IMR-90 (cell line): Measurements from ENCODE around the gene WFDC12. TPM values are rescaled to one million over a fixed set of nuclear protein-coding genes. Genes with fewer than 3 reads are reported as not detected.

ENCODE experiments used
- ATAC-seq: fragments of 200-7000 bp; cut with Tn5 transposase; 2 replicates; pipeline ENCODE4 v1.9.1; 2020; ENCODE audit warnings: low read depth, mild to moderate bottlenecking, moderate library complexity
- BruUV-seq: library from RNA; stranded (reverse); fragments of 400-500 nt; replicated peaks from 2 replicates; lab custom pipeline; 2021; lab: Mats Ljungman, UMichigan
- CTCF ChIA-PET: fragments of 300-600 bp; formaldehyde crosslinking; extraction: SDS; loops from one replicate; lab custom pipeline; 2021; ENCODE audit warnings: antibody characterized with exemption; lab: Yijun Ruan, JAX
- POLR2A ChIA-PET: fragments of 300-600 bp; sonication (Branson Sonifier 250); formaldehyde crosslinking; loops from one replicate; lab custom pipeline; 2022; ENCODE audit warnings: antibody characterized with exemption; ENCODE audit not compliant: unreplicated experiment; lab: Charles Lee
- DNase-seq: peaks from one replicate; pipeline ENCODE4 v3.0.0; 2013
- H2AFZ ChIP-seq: replicated peaks from 2 replicates; pipeline ENCODE3; 2013; ENCODE audit warnings: low read length, mild to moderate bottlenecking; ENCODE audit not compliant: poor library complexity
- H2AK5ac ChIP-seq: 2 replicates; pipeline ENCODE4 v1.6.1; 2013; ENCODE audit warnings: low read depth, low read length, inconsistent platforms
- H2AK9ac ChIP-seq: replicated peaks from 2 replicates; pipeline ENCODE3; 2013; ENCODE audit warnings: mild to moderate bottlenecking, low read depth, low read length, moderate library complexity; ENCODE audit not compliant: poor library complexity
- H2BK120ac ChIP-seq: 2 replicates; pipeline ENCODE4 v1.6.1; 2013; ENCODE audit warnings: low read depth, low read length, inconsistent platforms
- H2BK15ac ChIP-seq: 3 replicates; pipeline ENCODE4 v1.6.1; 2013; ENCODE audit warnings: low read depth, low read length, inconsistent platforms
- H2BK20ac ChIP-seq: 2 replicates; pipeline ENCODE4 v1.6.1; 2013; ENCODE audit warnings: low read depth, mild to moderate bottlenecking, inconsistent platforms, low read length, moderate library complexity
- H2BK5ac ChIP-seq: 2 replicates; pipeline ENCODE4 v1.6.1; 2013; ENCODE audit warnings: mild to moderate bottlenecking, low read depth, low read length, inconsistent platforms; ENCODE audit not compliant: poor library complexity, severe bottlenecking
- H3K14ac ChIP-seq: replicated peaks from 2 replicates; pipeline ENCODE4 v1.6.1; 2013; ENCODE audit warnings: low read depth, low read length, inconsistent platforms
- H3K18ac ChIP-seq: 2 replicates; pipeline ENCODE4 v1.6.1; 2013; ENCODE audit warnings: low read depth, low read length, control low read depth
- H3K23ac ChIP-seq: 2 replicates; pipeline ENCODE4 v1.6.1; 2013; ENCODE audit warnings: low read depth, low read length, inconsistent platforms
- H3K27ac ChIP-seq: 2 replicates; pipeline ENCODE4 v1.5.1; 2013; ENCODE audit warnings: mild to moderate bottlenecking, control low read depth, low read length; ENCODE audit not compliant: insufficient read depth
- H3K27me3 ChIP-seq: 2 replicates; pipeline ENCODE4 v1.6.1; 2013; ENCODE audit warnings: low read length; ENCODE audit not compliant: control insufficient read depth, insufficient read depth
- H3K36me3 ChIP-seq: 2 replicates; pipeline ENCODE4 v1.6.1; 2013; ENCODE audit warnings: low read length, mixed read lengths; ENCODE audit not compliant: control insufficient read depth, insufficient read depth
- H3K4ac ChIP-seq: 2 replicates; pipeline ENCODE4 v1.6.1; 2013; ENCODE audit warnings: low read depth, low read length, inconsistent platforms
- H3K4me1 ChIP-seq: 2 replicates; pipeline ENCODE4 v1.6.1; 2013; ENCODE audit warnings: low read length, mixed read lengths; ENCODE audit not compliant: control insufficient read depth, insufficient read depth
- H3K4me2 ChIP-seq: 2 replicates; pipeline ENCODE4 v1.6.1; 2013; ENCODE audit warnings: low read depth, mild to moderate bottlenecking, control low read depth, low read length, moderate library complexity
- H3K4me3 ChIP-seq: 2 replicates; pipeline ENCODE4 v1.5.1; 2013; ENCODE audit warnings: low read depth, mild to moderate bottlenecking, control low read depth, low read length, moderate library complexity; ENCODE audit not compliant: insufficient read depth
- H3K56ac ChIP-seq: 2 replicates; pipeline ENCODE4 v1.6.1; 2013; ENCODE audit warnings: low read length, inconsistent platforms; ENCODE audit not compliant: insufficient read depth; ENCODE audit errors: extremely low read depth
- H3K79me1 ChIP-seq, 2 experiments: 2 replicates each; pipeline ENCODE4 v1.6.1; 2013; ENCODE audit warnings: low read length in 2 of 2, inconsistent platforms in 1 of 2, low read depth in 1 of 2
- H3K9ac ChIP-seq: 2 replicates; pipeline ENCODE4 v1.6.1; 2013; ENCODE audit warnings: low read depth, low read length, control low read depth
- H3K9me1 ChIP-seq: 2 replicates; pipeline ENCODE4 v1.6.1; 2013; ENCODE audit warnings: low read length, inconsistent platforms; ENCODE audit not compliant: insufficient read depth
- H3K9me3 ChIP-seq: 2 replicates; pipeline ENCODE4 v1.6.1; 2013; ENCODE audit warnings: low read length; ENCODE audit not compliant: control insufficient read depth, insufficient read depth
- H4K20me1 ChIP-seq: 2 replicates; pipeline ENCODE4 v1.6.1; 2013; ENCODE audit warnings: low read length, inconsistent platforms; ENCODE audit not compliant: insufficient read depth
- H4K5ac ChIP-seq: 2 replicates; pipeline ENCODE4 v1.6.1; 2013; ENCODE audit warnings: mild to moderate bottlenecking, low read depth, low read length, control low read depth
- H4K8ac ChIP-seq, 2 experiments: 2 replicates each; pipeline ENCODE4 v1.6.1; 2013; ENCODE audit warnings: low read depth in 2 of 2, low read length in 2 of 2, control low read depth in 1 of 2, inconsistent platforms in 1 of 2
- H4K91ac ChIP-seq: 2 replicates; pipeline ENCODE4 v1.6.1; 2013; ENCODE audit warnings: low read depth, low read length, inconsistent platforms; ENCODE audit not compliant: insufficient read depth
- BHLHE40 ChIP-seq: fragments of 150-350 bp; IDR thresholded peaks from 2 replicates; pipeline ENCODE4 v1.6.1; 2016; ENCODE audit warnings: mild to moderate bottlenecking, low read depth, low read length
- CEBPB ChIP-seq: IDR thresholded peaks from 2 replicates; pipeline ENCODE4 v1.6.1; 2012; ENCODE audit warnings: low read depth, low read length, improper control_type of control experiment
- CHD1 ChIP-seq: IDR thresholded peaks from 2 replicates; pipeline ENCODE4 v1.6.1; 2012; ENCODE audit warnings: low read depth, low read length, improper control_type of control experiment
- CTCF ChIP-seq: conservative IDR thresholded peaks from 2 replicates; pipeline ENCODE4 v1.5.1; 2012; ENCODE audit warnings: mild to moderate bottlenecking, low read depth, low read length, improper control_type of control experiment
- ELK1 ChIP-seq: fragments of 150-350 bp; IDR thresholded peaks from 2 replicates; pipeline ENCODE4 v1.6.1; 2016; ENCODE audit warnings: low read depth, mild to moderate bottlenecking, low read length, moderate library complexity, borderline replicate concordance
- FOS ChIP-seq: fragments of 150-350 bp; IDR thresholded peaks from 2 replicates; pipeline ENCODE4 v1.6.1; 2016; ENCODE audit warnings: low read depth, low read length
- MAFK ChIP-seq: IDR thresholded peaks from 2 replicates; pipeline ENCODE4 v1.6.1; 2012; ENCODE audit warnings: low read depth, low read length, improper control_type of control experiment
- MAZ ChIP-seq: IDR thresholded peaks from 2 replicates; pipeline ENCODE4 v1.6.1; 2012; ENCODE audit warnings: low read depth, mild to moderate bottlenecking, low read length, improper control_type of control experiment, moderate library complexity, borderline replicate concordance
- MXI1 ChIP-seq: IDR thresholded peaks from 2 replicates; pipeline ENCODE4 v1.6.1; 2012; ENCODE audit warnings: low read depth, mild to moderate bottlenecking, low read length, moderate library complexity, borderline replicate concordance
- NFE2L2 ChIP-seq: fragments of 150-350 bp; IDR thresholded peaks from 2 replicates; pipeline ENCODE4 v1.6.1; 2016; ENCODE audit warnings: low read depth, mild to moderate bottlenecking, low read length
- POLR2A ChIP-seq: IDR thresholded peaks from 2 replicates; pipeline ENCODE4 v1.6.1; 2012; ENCODE audit warnings: mild to moderate bottlenecking, low read depth, low read length
- RAD21 ChIP-seq: IDR thresholded peaks from 2 replicates; pipeline ENCODE4 v1.6.1; 2012; ENCODE audit warnings: low read length, improper control_type of control experiment
- RCOR1 ChIP-seq: IDR thresholded peaks from 2 replicates; pipeline ENCODE4 v1.6.1; 2012; ENCODE audit warnings: mild to moderate bottlenecking, low read length, improper control_type of control experiment; ENCODE audit not compliant: insufficient replicate concordance
- RFX5 ChIP-seq: IDR thresholded peaks from 2 replicates; pipeline ENCODE4 v1.8.0; 2012; ENCODE audit warnings: low read depth, mild to moderate bottlenecking, low read length, moderate library complexity
- SMC3 ChIP-seq: fragments of 150-350 bp; IDR thresholded peaks from 2 replicates; pipeline ENCODE4 v1.6.1; 2016; ENCODE audit warnings: low read depth, mild to moderate bottlenecking, antibody characterized with exemption, low read length, moderate library complexity
- USF2 ChIP-seq: fragments of 150-350 bp; IDR thresholded peaks from 2 replicates; pipeline ENCODE4 v1.6.1; 2017; ENCODE audit warnings: mild to moderate bottlenecking, antibody characterized with exemption, low read length, low read depth
- WGBS, 2 experiments: methylation state at CpG; one replicate each; pipeline versions ENCODE4 v1.1.5 to v1.1.7; 2013; ENCODE audit warnings: missing lambda C conversion rate in 2 of 2; ENCODE audit not compliant: insufficient read length in 1 of 2; ENCODE audit errors: extremely low coverage in 2 of 2; 5-methylcytosine and 5-hydroxymethylcytosine counted together
- dilution Hi-C: fragments of 300-500 bp; cut with HindIII; formaldehyde crosslinking; loops from one replicate; pipeline ENCODE4 v1.14.3; 2018; ENCODE audit warnings: low sequenced_read_pairs; ENCODE audit not compliant: unreplicated experiment
- in situ Hi-C: fragments of 300-500 bp; cut with MboI; formaldehyde crosslinking; loops from 3 replicates; pipeline ENCODE4 v1.14.3; 2019; ENCODE audit warnings: low sequenced_read_pairs, inconsistent platforms, mixed read lengths
- intact Hi-C: fragments of 100-400 bp; cut with micrococcal nuclease; formaldehyde crosslinking; loops from 2 replicates; pipeline ENCODE4 v1.10.0; 2022
- polyA plus RNA-seq, 3 experiments: library from polyadenylated mRNA; depleted of rRNA; stranded (reverse); fragments of >200 nt; gene quantifications; 2 replicates each; pipeline ENCODE4 v1.2.3, GENCODE V29; 2012; ENCODE audit warnings: low replicate concordance in 1 of 3
- total RNA-seq: library from RNA; depleted of rRNA; stranded (reverse); fragments of >200 nt; gene quantifications from 2 replicates; pipeline ENCODE4 v1.2.3, GENCODE V29; 2012

The WFDC12 gene
- total and polyA plus RNA-seq, 2 of the 4 experiments (the other 2 are of a cell fraction): not detected

DNA sequence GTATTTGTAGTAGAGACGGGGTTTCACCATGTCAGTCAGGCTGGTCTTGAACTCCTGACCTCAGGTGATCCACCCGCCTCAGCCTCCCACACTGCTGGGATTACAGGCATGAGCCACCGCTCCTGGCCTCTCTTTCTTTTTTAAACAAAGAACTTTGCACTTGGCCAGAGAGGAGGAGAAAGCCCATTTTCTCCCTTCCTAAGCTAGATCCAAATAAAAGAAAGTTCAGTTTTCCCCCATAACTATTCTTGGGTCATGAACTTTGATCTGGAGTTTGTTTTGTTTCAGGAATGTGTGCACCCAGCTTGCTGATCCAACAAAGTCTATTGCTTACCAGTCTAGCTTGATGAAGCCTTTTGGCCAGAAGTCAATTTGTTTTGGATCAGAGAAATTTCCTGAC lies 46.7 kb downstream of the WFDC12 start:
- ATAC-seq: no peak
- BruUV-seq: no TSS peak
- Histone ChIP-seq H3K56ac (no peak overlapping the region), H2BK120ac (no peak overlapping the region), H4K91ac (no peak overlapping the region), H2AK5ac (no peak overlapping the region), H2BK15ac (no peak overlapping the region), H4K8ac (no peak overlapping the region), H4K5ac (no peak overlapping the region), H3K4me3 (no peak overlapping the region), H3K9me3 (no peaks in the 10 kb centered on the region), H2AFZ (no peak overlapping the region), H3K4ac (no peak overlapping the region), H3K36me3 (peaks cover 14% of the 10 kb centered on the region), H2BK20ac (no peak overlapping the region), H4K20me1 (no peaks in the 10 kb centered on the region), H2AK9ac (no peak overlapping the region), H3K9ac (no peak overlapping the region), H2BK5ac (no peak overlapping the region), H3K79me1 (no peaks in the 10 kb centered on the region; a peak in 1 of 4 replicates), H3K27ac (no peak overlapping the region), H3K23ac (no peak overlapping the region), H3K9me1 (peaks cover 2% of the 10 kb centered on the region), H3K14ac (no peak overlapping the region), H3K4me2 (no peak overlapping the region), H3K27me3 (no peaks in the 10 kb centered on the region), H3K18ac (no peak overlapping the region), H3K4me1 (peaks cover 9% of the 10 kb centered on the region)
- dilution Hi-C loops (no loop called here), intact Hi-C loops (no loop called here), in situ Hi-C loops (no loop called here)
- WGBS, 2 experiments: 100% methylated on average over 1 of the region's 3 CpGs; no CpG with 5 or more reads in 1 of the 2 experiments
- POLR2A ChIA-PET: no interaction called here
- CTCF ChIA-PET: interaction anchor here (1.1 kb wide), 1 partner anchor 33 kb away, joined by 5 read pairs; no protein-coding TSS in a partner anchor
- TF ChIP-seq NFE2L2 (no peak), RCOR1 (no peak), BHLHE40 (no peak), ELK1 (no peak), RFX5 (no peak), CEBPB (no peak), CHD1 (no peak), FOS (no peak), MXI1 (no peak), MAFK (no peak), SMC3 (no peak), CTCF (no peak), POLR2A (no peak), MAZ (no peak), RAD21 (no peak), USF2 (no peak)
- no peak for DNase-seq
